GM23338 (cell line): ENCODE data around the gene HS1BP3. TPM values are rescaled to one million over a fixed set of nuclear protein-coding genes. Genes with fewer than 3 reads are reported as not detected.

Experiments
- ATAC-seq: fragments of 200-7000 bp; cut with Tn5 transposase; 3 replicates; pipeline ENCODE4 v1.9.1; 2020
- DNase-seq: peaks from one replicate; pipeline ENCODE4 v3.0.0-alpha.2; 2015; ENCODE audit warnings: low spot score
- H2AFZ ChIP-seq: fragments of 200-600 bp; sonication (generic); 2 replicates; pipeline ENCODE4 v1.8.0; 2016; ENCODE audit warnings: antibody characterized with exemption, mild to moderate bottlenecking, moderate library complexity
- H3F3A ChIP-seq: fragments of 200-600 bp; sonication (generic); replicated peaks from 2 replicates; pipeline ENCODE4 v1.8.0; 2017; ENCODE audit warnings: antibody characterized with exemption, mixed run types, low read depth
- H3K27ac ChIP-seq: fragments of 200-600 bp; sonication (generic); 2 replicates; pipeline ENCODE4 v1.6.1; 2016; ENCODE audit warnings: low read depth
- H3K27me3 ChIP-seq: fragments of 200-600 bp; sonication (generic); 2 replicates; pipeline ENCODE4 v1.8.0; 2016; ENCODE audit warnings: mild to moderate bottlenecking, mixed run types, moderate library complexity; ENCODE audit not compliant: insufficient read depth
- H3K36me3 ChIP-seq: fragments of 200-600 bp; sonication (generic); 2 replicates; pipeline ENCODE4 v1.8.0; 2016; ENCODE audit warnings: mild to moderate bottlenecking; ENCODE audit not compliant: insufficient read depth
- H3K4me1 ChIP-seq: fragments of 200-600 bp; sonication (generic); 2 replicates; pipeline ENCODE4 v1.8.0; 2016; ENCODE audit warnings: mild to moderate bottlenecking, moderate library complexity; ENCODE audit not compliant: insufficient read depth
- H3K4me2 ChIP-seq: fragments of 200-600 bp; sonication (generic); 2 replicates; pipeline ENCODE4 v1.7.1; 2017; ENCODE audit warnings: mixed run types
- H3K4me3 ChIP-seq: fragments of 200-600 bp; sonication (generic); 2 replicates; pipeline ENCODE4 v1.6.1; 2016; ENCODE audit warnings: mixed run types
- H3K79me2 ChIP-seq: fragments of 200-600 bp; sonication (generic); replicated peaks from 2 replicates; pipeline ENCODE4 v1.8.0; 2017; ENCODE audit warnings: mild to moderate bottlenecking; ENCODE audit not compliant: insufficient read depth
- H3K9me2 ChIP-seq: fragments of 200-600 bp; sonication (generic); 2 replicates; pipeline ENCODE4 v1.8.0; 2017; ENCODE audit not compliant: insufficient read depth
- H4K20me1 ChIP-seq: fragments of 200-600 bp; sonication (generic); replicated peaks from 2 replicates; pipeline ENCODE4 v1.8.0; 2017; ENCODE audit warnings: mild to moderate bottlenecking; ENCODE audit not compliant: insufficient read depth
- H3K27ac Mint-ChIP-seq: 2 replicates; pipeline ENCODE4 v1.8.0; 2020; ENCODE audit warnings: inconsistent platforms, mild to moderate bottlenecking, moderate library complexity, mixed read lengths
- H3K27me3 Mint-ChIP-seq: 3 replicates; pipeline ENCODE4 v1.8.0; 2022; ENCODE audit warnings: low read depth, mild to moderate bottlenecking, moderate library complexity, mixed read lengths, inconsistent platforms; ENCODE audit not compliant: insufficient read depth, poor library complexity
- H3K36me3 Mint-ChIP-seq: 3 replicates; pipeline ENCODE4 v1.8.0; 2021; ENCODE audit warnings: low read depth, mild to moderate bottlenecking, inconsistent platforms, moderate library complexity, mixed read lengths
- H3K4me1 Mint-ChIP-seq: 3 replicates; pipeline ENCODE4 v1.8.0; 2020; ENCODE audit warnings: mild to moderate bottlenecking, inconsistent platforms, mixed read lengths
- H3K4me3 Mint-ChIP-seq: 3 replicates; pipeline ENCODE4 v1.8.0; 2021; ENCODE audit warnings: moderate library complexity, mild to moderate bottlenecking, inconsistent platforms, mixed read lengths
- H3K9me3 Mint-ChIP-seq: 3 replicates; pipeline ENCODE4 v1.8.0; 2020; ENCODE audit warnings: moderate library complexity, mild to moderate bottlenecking, inconsistent platforms, mixed read lengths
- JUNB ChIP-seq: IDR thresholded peaks from one replicate; pipeline ENCODE4 v1.6.1; 2016; ENCODE audit warnings: antibody characterized with exemption; ENCODE audit not compliant: unreplicated experiment
- NANOG ChIP-seq: IDR thresholded peaks from 2 replicates; pipeline ENCODE4 v1.6.1; 2016; ENCODE audit warnings: antibody characterized with exemption, borderline replicate concordance
- POLR2AphosphoS5 ChIP-seq: IDR thresholded peaks from 2 replicates; pipeline ENCODE4 v1.6.1; 2016; ENCODE audit warnings: antibody characterized with exemption, low read depth
- STAT1 ChIP-seq: IDR thresholded peaks from one replicate; pipeline ENCODE4 v1.6.1; 2016; ENCODE audit warnings: antibody characterized with exemption; ENCODE audit not compliant: unreplicated experiment
- ZNF462 ChIP-seq: fragments of 250-450 bp; sonication (Bioruptor Pico); IDR thresholded peaks from 2 replicates; pipeline ENCODE4 v1.5.0; 2020; ENCODE audit warnings: mild to moderate bottlenecking, moderate library complexity
- polyA plus RNA-seq: library from polyadenylated mRNA; unstranded; fragments of >200 nt; fragmentation: Nextera tagmentation; extraction: Ambion mirVana; gene quantifications from 2 replicates; pipeline ENCODE4 v1.2.1, GENCODE V29; 2016
- total RNA-seq: library from RNA; depleted of rRNA; stranded (reverse); fragments of >200 nt; shearing (Covaris generic); gene quantifications from 2 replicates; pipeline ENCODE4 v1.2.3, GENCODE V29; 2014

HS1BP3 gene
- total and polyA plus RNA-seq, 2 experiments from 2014 or later = 7.2 to 15.0 TPM

GRCh38 chr2:20584399-20585358 is 66.2 kb downstream of the HS1BP3 start:
- ATAC-seq (peak; percentile 95), DNase-seq (peak; percentile 94)
- Histone ChIP-seq H3K27ac (no peak overlapping the region), H3K4me1 (peaks cover 10% of the 10 kb centered on the region; the same call in 1 of the 2 replicates), H3K9me2 (peaks cover 14% of the 10 kb centered on the region; the same call in 1 of the 2 replicates), H4K20me1 (no peaks in the 10 kb centered on the region), H3K27me3 (no peaks in the 10 kb centered on the region), H3K4me3 (no peak overlapping the region), H2AFZ (no peak overlapping the region), H3K36me3 (0 out of 2 replicates have a peak, but pooled peaks cover 3% of the 10 kb centered on the region), H3K4me2 (peak overlapping the region; percentile 52; the same call in 1 of the 2 replicates), H3F3A (no peaks in the 10 kb centered on the region), H3K79me2 (no peaks in the 10 kb centered on the region)
- TF ChIP-seq ZNF462 = peak; percentile 87
- no peak for TF ChIP-seq JUNB
- TF ChIP-seq NANOG = no peak
- no peaks in the 10 kb centered on the region for H3K36me3 Mint-ChIP-seq
- peaks cover 19% of the 10 kb centered on the region for H3K4me1 Mint-ChIP-seq
- H3K27ac Mint-ChIP-seq = peak overlapping the region; percentile 66; the same call in 1 of the 2 replicates
- peaks cover 10% of the 10 kb centered on the region for H3K27me3 Mint-ChIP-seq
- peaks cover 11% of the 10 kb centered on the region; the same call in 2 of the 3 replicates for H3K9me3 Mint-ChIP-seq
- peak overlapping the region; percentile 4; the same call in 1 of the 3 replicates for H3K4me3 Mint-ChIP-seq

- no peaks in the 10 kb centered on the region for H3K79me2 ChIP-seq
- Mint-ChIP-seq H3K27me3 (peaks cover 10% of the 10 kb centered on the region), H3K4me3 (no peak overlapping the region), H3K9me3 (peaks cover 11% of the 10 kb centered on the region; the same call in 2 of the 3 replicates), H3K36me3 (no peaks in the 10 kb centered on the region), H3K27ac (peak overlapping the region; percentile 66; the same call in 1 of the 2 replicates), H3K4me1 (peaks cover 19% of the 10 kb centered on the region)
- 0 out of 2 replicates have a peak, but pooled peaks cover 3% of the 10 kb centered on the region for H3K36me3 ChIP-seq
- H3F3A ChIP-seq = no peaks in the 10 kb centered on the region
- peak overlapping the region; percentile 47; the same call in 1 of the 2 replicates for H3K4me2 ChIP-seq
- DNase-seq = no peak
- H3K27ac ChIP-seq = no peak overlapping the region
- peaks cover 14% of the 10 kb centered on the region; the same call in 1 of the 2 replicates for H3K9me2 ChIP-seq
- peaks cover 10% of the 10 kb centered on the region; the same call in 1 of the 2 replicates for H3K4me1 ChIP-seq
- peak; percentile 55 for ATAC-seq
- H2AFZ ChIP-seq = peak overlapping the region; percentile 38; the same call in 1 of the 2 replicates
- no peaks in the 10 kb centered on the region for H4K20me1 ChIP-seq
- no peaks in the 10 kb centered on the region for H3K27me3 ChIP-seq
- H3K4me3 ChIP-seq = no peak overlapping the region
- TF ChIP-seq POLR2AphosphoS5 = no peak
- TF ChIP-seq STAT1 = no peak
Measured at GRCh38 chr2:20584045-20584398, 66.9 kb downstream of the HS1BP3 start.
